ENCODE measurements around the gene TMEM17. TPM values are rescaled to one million over a fixed set of nuclear protein-coding genes. Genes with fewer than 3 reads are reported as not detected.

The TMEM17 gene
- total and polyA plus RNA-seq, 10 donors, result 0.22 to 2.6 (median 0.69) TPM; not detected in 1

GRCh38 chr2:62459672-62460071, 46.3 kb downstream of the TMEM17 start:
- Histone ChIP-seq H3K27me3 (replicated peaks in 1 of 7) (peaks cover 0 to 17% (median 0%) of the 10 kb centered on the region in 7 donors), H3K27ac (no peak overlapping the region), H3K36me3 (no peaks in the 10 kb centered on the region), H3K4me1 (peaks cover 4 to 14% (median 12%) of the 10 kb centered on the region in 6 donors), H3K9me3 (no peaks in the 10 kb centered on the region), H3K4me3 (no peak overlapping the region)
- WGBS, 5 donors, result 69 to 88% (median 79%) methylated on average over 2 of the region's 2 CpGs
- TF ChIP-seq POLR2AphosphoS5 (IDR thresholded peaks at IDR 0.05), result no peak
- intact Hi-C loops (cut with DNase I; ENCODE audit: low total_unique reads), result no loop called here
- no peak for DNase-seq

GRCh38 chr2:62459106-62459505, 46.9 kb downstream of the TMEM17 start:
- intact Hi-C loops (cut with DNase I; ENCODE audit: low total_unique reads), result no loop called here
- H3K4me3 ChIP-seq, result no peak overlapping the region
- DNase-seq, result no peak
- WGBS, 5 donors, result 86 to 92% (median 90%) methylated on average over 3 of the region's 3 CpGs
- peaks cover 0 to 17% (median 0%) of the 10 kb centered on the region in 7 donors for H3K27me3 ChIP-seq (replicated peaks in 1 of 7)
- no peak overlapping the region for H3K27ac ChIP-seq
- H3K4me1 ChIP-seq, result peaks cover 4 to 14% (median 12%) of the 10 kb centered on the region in 6 donors
- no peaks in the 10 kb centered on the region for H3K36me3 ChIP-seq
- no peaks in the 10 kb centered on the region for H3K9me3 ChIP-seq
- TF ChIP-seq POLR2AphosphoS5 (IDR thresholded peaks at IDR 0.05) (no peak), POLR2A (IDR thresholded peaks at IDR 0.05) (no peak), CTCF (IDR thresholded peaks at IDR 0.05 in 8 of 11, conservative IDR thresholded peaks at IDR 0.05 in 3 of 11) (no peak)

- Histone ChIP-seq H3K4me3 (no peak overlapping the region), H3K4me1 (peaks cover 4 to 14% (median 12%) of the 10 kb centered on the region in 6 donors), H3K27me3 (replicated peaks in 1 of 7) (peaks cover 0 to 17% (median 0%) of the 10 kb centered on the region in 7 donors), H3K9me3 (no peaks in the 10 kb centered on the region), H3K27ac (no peak overlapping the region), H3K36me3 (no peaks in the 10 kb centered on the region)
- no peak for TF ChIP-seq CTCF (IDR thresholded peaks at IDR 0.05 in 8 of 11, conservative IDR thresholded peaks at IDR 0.05 in 3 of 11)
- no peak for TF ChIP-seq POLR2A (IDR thresholded peaks at IDR 0.05)
- no peak for TF ChIP-seq POLR2AphosphoS5 (IDR thresholded peaks at IDR 0.05)
- DNase-seq, result no peak
- intact Hi-C loops (cut with DNase I; ENCODE audit: low total_unique reads), result no loop called here
- WGBS, 5 donors, result 88 to 96% (median 91%) methylated on average over 6 of the region's 6 CpGs
Observed at GRCh38 chr2:62458671-62459081, 47.3 kb downstream of the TMEM17 start.

- TF ChIP-seq POLR2AphosphoS5 (IDR thresholded peaks at IDR 0.05), result no peak
- TF ChIP-seq POLR2A (IDR thresholded peaks at IDR 0.05), result no peak
- TF ChIP-seq CTCF (IDR thresholded peaks at IDR 0.05 in 8 of 11, conservative IDR thresholded peaks at IDR 0.05 in 3 of 11), result no peak
- Histone ChIP-seq H3K36me3 (no peaks in the 10 kb centered on the region), H3K27ac (no peak overlapping the region), H3K9me3 (no peaks in the 10 kb centered on the region), H3K27me3 (replicated peaks in 1 of 7) (peaks cover 0 to 17% (median 0%) of the 10 kb centered on the region in 7 donors), H3K4me3 (no peak overlapping the region), H3K4me1 (peaks cover 4 to 14% (median 12%) of the 10 kb centered on the region in 6 donors)
- 90 to 97% (median 95%) methylated on average over 11 of the region's 11 CpGs for WGBS, 5 donors
- no peak for DNase-seq
- intact Hi-C loops (cut with DNase I; ENCODE audit: low total_unique reads), result no loop called here
Observed at GRCh38 chr2:62458206-62458641, 47.8 kb downstream of the TMEM17 start.

All from spleen (tissue), 11 donors.